WI38 (cell line): ENCODE results near the gene GLI1.

Experiments used
- H3K4me3 ChIP-seq: 2 replicates; pipeline ENCODE4 v1.5.1; 2011; ENCODE audit warnings: low read depth, mild to moderate bottlenecking, control low read depth, low read length
- TF ChIP-seq, protein P1 (sequence below): IDR thresholded peaks from 2 replicates; pipeline ENCODE4 v1.5.1; 2012; ENCODE audit warnings: low read depth, mild to moderate bottlenecking, control low read depth, low read length

Gene GLI1

DNA sequence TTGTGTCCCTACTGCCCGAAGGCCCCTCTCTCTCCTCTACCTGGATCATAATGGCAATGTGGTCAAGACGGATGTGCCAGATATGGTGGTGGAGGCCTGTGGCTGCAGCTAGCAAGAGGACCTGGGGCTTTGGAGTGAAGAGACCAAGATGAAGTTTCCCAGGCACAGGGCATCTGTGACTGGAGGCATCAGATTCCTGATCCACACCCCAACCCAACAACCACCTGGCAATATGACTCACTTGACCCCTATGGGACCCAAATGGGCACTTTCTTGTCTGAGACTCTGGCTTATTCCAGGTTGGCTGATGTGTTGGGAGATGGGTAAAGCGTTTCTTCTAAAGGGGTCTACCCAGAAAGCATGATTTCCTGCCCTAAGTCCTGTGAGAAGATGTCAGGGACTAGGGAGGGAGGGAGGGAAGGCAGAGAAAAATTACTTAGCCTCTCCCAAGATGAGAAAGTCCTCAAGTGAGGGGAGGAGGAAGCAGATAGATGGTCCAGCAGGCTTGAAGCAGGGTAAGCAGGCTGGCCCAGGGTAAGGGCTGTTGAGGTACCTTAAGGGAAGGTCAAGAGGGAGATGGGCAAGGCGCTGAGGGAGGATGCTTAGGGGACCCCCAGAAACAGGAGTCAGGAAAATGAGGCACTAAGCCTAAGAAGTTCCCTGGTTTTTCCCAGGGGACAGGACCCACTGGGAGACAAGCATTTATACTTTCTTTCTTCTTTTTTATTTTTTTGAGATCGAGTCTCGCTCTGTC, 2.7 kb upstream of the GLI1 start:
- H3K4me3 ChIP-seq: no peak overlapping the region
- TF ChIP-seq, protein P1, sequence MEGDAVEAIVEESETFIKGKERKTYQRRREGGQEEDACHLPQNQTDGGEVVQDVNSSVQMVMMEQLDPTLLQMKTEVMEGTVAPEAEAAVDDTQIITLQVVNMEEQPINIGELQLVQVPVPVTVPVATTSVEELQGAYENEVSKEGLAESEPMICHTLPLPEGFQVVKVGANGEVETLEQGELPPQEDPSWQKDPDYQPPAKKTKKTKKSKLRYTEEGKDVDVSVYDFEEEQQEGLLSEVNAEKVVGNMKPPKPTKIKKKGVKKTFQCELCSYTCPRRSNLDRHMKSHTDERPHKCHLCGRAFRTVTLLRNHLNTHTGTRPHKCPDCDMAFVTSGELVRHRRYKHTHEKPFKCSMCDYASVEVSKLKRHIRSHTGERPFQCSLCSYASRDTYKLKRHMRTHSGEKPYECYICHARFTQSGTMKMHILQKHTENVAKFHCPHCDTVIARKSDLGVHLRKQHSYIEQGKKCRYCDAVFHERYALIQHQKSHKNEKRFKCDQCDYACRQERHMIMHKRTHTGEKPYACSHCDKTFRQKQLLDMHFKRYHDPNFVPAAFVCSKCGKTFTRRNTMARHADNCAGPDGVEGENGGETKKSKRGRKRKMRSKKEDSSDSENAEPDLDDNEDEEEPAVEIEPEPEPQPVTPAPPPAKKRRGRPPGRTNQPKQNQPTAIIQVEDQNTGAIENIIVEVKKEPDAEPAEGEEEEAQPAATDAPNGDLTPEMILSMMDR: no peak

DNA sequence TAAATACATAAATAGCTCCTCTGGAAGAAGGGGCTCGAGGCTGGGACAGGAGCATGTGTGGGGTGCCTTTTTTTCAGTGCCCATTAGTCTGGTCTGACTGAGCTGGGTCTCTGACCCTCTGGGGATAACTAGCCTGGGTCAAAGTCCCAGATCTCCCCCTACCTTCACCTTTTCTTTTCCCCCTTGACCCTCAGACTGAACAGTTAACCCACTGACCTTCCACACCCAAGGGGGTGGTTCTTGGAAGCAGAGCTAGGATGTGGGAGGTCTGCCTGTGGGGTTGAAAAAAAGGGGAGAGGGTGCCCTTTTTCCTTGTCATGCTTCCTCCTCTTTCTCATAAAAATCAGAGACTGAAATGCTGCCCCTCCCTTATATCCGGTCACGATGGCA, 925 bp upstream of the GLI1 start:
- TF ChIP-seq, protein P1: no peak
- H3K4me3 ChIP-seq: peak overlapping the region; percentile 55

DNA sequence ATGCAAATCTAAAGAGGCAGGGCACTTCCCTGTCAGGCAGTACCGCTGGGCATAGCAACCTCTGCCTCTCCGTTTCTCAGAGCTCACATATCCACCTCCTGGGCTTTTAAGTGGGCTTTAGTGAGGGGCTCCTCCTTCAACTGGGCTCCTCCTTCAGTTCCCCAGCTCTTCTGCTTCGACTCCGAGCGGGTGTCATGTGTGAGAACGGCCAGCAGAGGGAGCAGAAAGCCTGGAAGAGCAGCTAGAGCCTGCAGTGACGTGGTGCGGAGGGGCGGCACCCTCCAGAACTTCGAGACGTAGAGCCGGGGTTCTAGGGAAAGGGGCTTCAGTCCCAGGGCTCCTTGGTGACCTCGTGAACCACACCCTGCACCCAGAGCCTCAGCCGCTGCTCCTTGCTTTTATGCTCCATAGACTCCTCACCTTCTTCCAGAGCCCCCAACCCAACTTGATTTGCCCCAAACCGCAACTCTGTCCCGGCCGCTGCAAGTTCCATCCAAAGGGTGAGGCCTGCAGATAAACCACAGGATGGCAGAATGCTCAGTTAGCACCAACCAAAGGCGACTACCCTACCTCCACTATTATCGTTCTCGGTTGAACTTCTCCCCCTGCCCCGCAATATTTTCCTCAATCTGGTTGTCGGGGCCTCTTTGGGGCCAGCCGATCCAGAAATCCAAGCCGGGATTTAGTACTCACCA, 383 bp upstream of the GLI1 start:
- TF ChIP-seq, protein P1: peak; percentile 67
- peak overlapping the region; percentile 55 for H3K4me3 ChIP-seq

DNA sequence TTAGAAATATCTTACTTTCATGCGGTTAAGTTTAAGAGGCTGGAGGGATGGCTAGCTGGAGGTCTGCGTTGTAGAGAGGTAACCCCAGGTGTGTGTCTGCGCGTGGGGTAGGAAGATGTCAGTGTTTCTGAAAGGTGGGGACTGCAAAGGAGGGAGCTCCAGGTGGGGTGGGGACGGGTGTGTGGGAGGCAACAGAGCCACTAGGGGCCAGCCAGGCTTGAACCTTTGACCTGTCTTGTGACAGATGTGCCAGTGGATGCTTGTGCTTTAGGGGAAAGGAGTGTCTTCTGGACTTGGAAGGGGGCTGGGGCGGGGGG, 841 bp downstream of the GLI1 start:
- TF ChIP-seq, protein P1: no peak
- peak overlapping the region; percentile 55 for H3K4me3 ChIP-seq

DNA sequence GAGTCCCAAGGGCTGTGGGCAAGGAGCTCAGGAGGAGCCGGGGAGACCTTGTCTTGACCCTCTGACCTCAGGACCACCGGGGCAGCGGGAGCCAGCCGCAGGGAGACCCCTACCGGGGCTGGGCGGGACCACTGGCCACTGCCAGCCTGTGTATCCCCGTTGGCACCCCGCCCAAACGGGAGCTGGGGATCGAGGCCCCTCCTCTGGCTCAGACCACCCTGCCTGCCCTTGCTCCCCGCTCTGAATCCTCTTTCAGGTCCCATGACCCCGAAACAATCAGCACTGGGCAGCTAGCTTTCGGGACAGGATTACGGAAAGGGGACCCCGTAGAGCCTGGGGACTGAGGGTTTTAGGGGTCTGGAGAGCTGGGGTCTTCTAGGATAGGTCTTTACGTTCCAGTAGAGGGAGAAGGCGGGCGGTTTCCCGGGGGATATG, 1.3 kb downstream of the GLI1 start:
- H3K4me3 ChIP-seq: peak overlapping the region; percentile 55
- TF ChIP-seq, protein P1: no peak

DNA sequence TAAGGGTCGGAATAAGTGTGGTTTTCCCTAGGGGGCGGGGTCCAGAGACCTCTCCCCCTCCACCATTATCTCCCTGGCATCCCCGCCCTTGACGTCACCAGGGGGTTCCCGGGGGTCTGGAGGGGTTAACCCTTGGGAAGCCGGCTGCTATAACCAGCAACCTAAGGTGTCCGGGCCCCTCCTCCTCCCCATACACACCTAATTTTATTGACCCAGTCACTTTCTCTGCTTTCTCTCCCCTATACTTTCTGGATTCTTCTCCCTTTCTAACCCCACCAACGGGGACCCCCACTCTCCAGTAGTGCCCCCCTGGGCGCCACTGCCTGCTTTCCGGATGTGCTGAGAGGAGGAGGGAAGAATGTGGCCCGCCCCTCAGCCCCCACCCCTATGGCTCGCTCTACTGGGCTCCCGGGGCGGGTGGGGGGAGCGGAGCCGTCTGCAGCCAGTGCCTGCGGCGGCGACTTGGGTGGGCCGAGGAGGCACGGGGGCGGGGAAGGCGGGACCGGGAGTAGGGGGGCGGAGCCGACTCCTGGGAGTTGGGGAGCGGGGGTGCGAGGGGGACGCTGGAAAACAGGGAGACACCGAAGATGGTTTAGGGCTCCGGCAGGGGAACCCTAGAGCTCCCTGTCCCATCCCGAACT, 1.8 kb downstream of the GLI1 start:
- H3K4me3 ChIP-seq: peak overlapping the region; percentile 55
- TF ChIP-seq, protein P1: no peak

DNA sequence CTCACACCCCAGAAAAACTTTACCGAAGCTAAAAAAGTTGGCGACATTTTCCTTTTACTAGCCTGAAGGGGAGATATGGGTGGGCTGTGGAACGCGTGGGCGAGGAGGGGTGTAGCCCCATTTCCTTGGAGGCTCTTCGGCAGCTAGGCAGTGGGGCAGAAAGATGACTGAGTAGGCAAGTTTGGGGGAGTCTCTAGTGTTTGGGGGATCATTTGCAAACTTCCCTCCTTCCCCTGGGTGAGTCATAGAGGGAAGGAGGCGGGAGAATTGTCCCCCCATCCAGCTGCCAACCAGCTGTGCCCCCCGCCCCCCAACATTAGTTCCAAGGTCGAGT, 2.3 kb downstream of the GLI1 start:
- TF ChIP-seq, protein P1: no peak
- peak overlapping the region; percentile 55 for H3K4me3 ChIP-seq
